HepG2 (cell line): ENCODE data around the gene SEMA4B. TPM values are rescaled to one million over a fixed set of nuclear protein-coding genes. Genes with fewer than 3 reads are reported as not detected.

Experiments used
- ARID4A ChIP-seq: sonication (generic); formaldehyde crosslinking; IDR thresholded peaks from 2 replicates; pipeline ENCODE4 v1.5.0; 2020; ENCODE audit warnings: mild to moderate bottlenecking, missing genetic modification reagents, borderline replicate concordance
- CCDC6 ChIP-seq: sonication (generic); formaldehyde crosslinking; IDR thresholded peaks from 2 replicates; pipeline ENCODE4 v1.8.1; 2022; ENCODE audit warnings: mild to moderate bottlenecking, missing genetic modification reagents, moderate library complexity
- CREB1 ChIP-seq, 2 experiments: fragments of 450-650 bp in 1 of 2; IDR thresholded peaks; 2 replicates each; pipeline ENCODE4 v1.6.1; 2016 to 2017; ENCODE audit warnings: control low read depth in 1 of 2, mild to moderate bottlenecking in 1 of 2, missing compliant biosample characterization in 1 of 2, missing genetic modification characterization in 1 of 2
- ESRRA ChIP-seq: sonication (generic); formaldehyde crosslinking; IDR thresholded peaks from 2 replicates; pipeline ENCODE4 v1.5.1; 2020; ENCODE audit warnings: mild to moderate bottlenecking, low read depth, missing genetic modification reagents
- FOXP4 ChIP-seq: sonication (generic); formaldehyde crosslinking; IDR thresholded peaks from 2 replicates; pipeline ENCODE4 v1.4.0; 2020; ENCODE audit warnings: missing genetic modification reagents
- HOMEZ ChIP-seq: IDR thresholded peaks from 2 replicates; pipeline ENCODE4 v1.6.1; 2016; ENCODE audit warnings: low read depth
- HOXA3 ChIP-seq: sonication (generic); formaldehyde crosslinking; IDR thresholded peaks from 2 replicates; pipeline ENCODE4 v1.5.0; 2020; ENCODE audit warnings: missing genetic modification reagents
- IRF1 ChIP-seq: sonication (generic); formaldehyde crosslinking; IDR thresholded peaks from 2 replicates; pipeline ENCODE4 v1.4.0; 2020; ENCODE audit warnings: low read depth, mild to moderate bottlenecking, missing genetic modification reagents
- KDM3A ChIP-seq: IDR thresholded peaks from 2 replicates; pipeline ENCODE4 v1.6.1; 2018; ENCODE audit warnings: low read depth, missing compliant biosample characterization
- MAZ ChIP-seq, 2 experiments: sonication (generic) in 1 of 2; formaldehyde crosslinking in 1 of 2; IDR thresholded peaks; 2 replicates each; pipeline versions ENCODE4 v1.5.0 to v1.6.1; 2012 to 2020; ENCODE audit warnings: low read depth in 2 of 2, mild to moderate bottlenecking in 2 of 2, borderline replicate concordance in 1 of 2, improper control_type of control experiment in 1 of 2, low read length in 1 of 2, missing genetic modification reagents in 1 of 2, moderate library complexity in 1 of 2
- NCOA1 ChIP-seq: sonication (generic); formaldehyde crosslinking; IDR thresholded peaks from 2 replicates; pipeline ENCODE4 v1.9.0; 2021; ENCODE audit warnings: missing genetic modification reagents
- SIN3A ChIP-seq: IDR thresholded peaks from 2 replicates; pipeline ENCODE4 v1.6.1; 2011; ENCODE audit warnings: low read depth, mild to moderate bottlenecking, control low read depth, low read length, borderline replicate concordance
- THAP8 ChIP-seq: sonication (generic); formaldehyde crosslinking; IDR thresholded peaks from 2 replicates; pipeline ENCODE4 v1.5.1; 2020; ENCODE audit warnings: missing genetic modification reagents, mild to moderate bottlenecking, borderline replicate concordance
- YY1 ChIP-seq: IDR thresholded peaks from 2 replicates; pipeline ENCODE4 v1.6.1; 2011; ENCODE audit warnings: low read length, low read depth, moderate library complexity, mild to moderate bottlenecking; ENCODE audit not compliant: insufficient read depth, insufficient replicate concordance
- ZBTB3 ChIP-seq: sonication (generic); formaldehyde crosslinking; IDR thresholded peaks from 2 replicates; pipeline ENCODE4 v1.4.0; 2020; ENCODE audit warnings: low read depth, mild to moderate bottlenecking, moderate library complexity, missing genetic modification reagents, borderline replicate concordance
- ZBTB7A ChIP-seq: sonication (generic); formaldehyde crosslinking; IDR thresholded peaks from 2 replicates; pipeline ENCODE4 v1.8.0; 2022; ENCODE audit warnings: mild to moderate bottlenecking, missing genetic modification reagents
- ZNF12 ChIP-seq: sonication (generic); formaldehyde crosslinking; IDR thresholded peaks from 2 replicates; pipeline ENCODE4 v1.5.0; 2020; ENCODE audit warnings: missing genetic modification reagents
- ZNF543 ChIP-seq: sonication (generic); formaldehyde crosslinking; IDR thresholded peaks from 2 replicates; pipeline ENCODE4 v1.4.0; 2020; ENCODE audit warnings: mild to moderate bottlenecking, missing genetic modification reagents
- polyA plus RNA-seq, 8 experiments: library from polyadenylated mRNA; depleted of rRNA in 3 of 8; stranded (reverse) in 7 of 8; unstranded in 1 of 8; fragments of >200 nt; fragmentation: Illumina TruSeq in 4 of 8; extraction: Trizol in 4 of 8; gene quantifications; 2 replicates each; pipeline versions ENCODE4 v1.2.1 to v1.2.3, GENCODE V29; 2011 to 2016; ENCODE audit warnings: low read depth in 4 of 8, missing spikeins in 1 of 8, mixed read lengths in 1 of 8; ENCODE audit not compliant: insufficient read depth in 1 of 8
- total RNA-seq, 5 experiments: library from RNA; depleted of rRNA; stranded (reverse); fragments of >200 nt; fragmentation: Illumina TruSeq; extraction: Trizol; gene quantifications; 2 replicates each; pipeline ENCODE4 v1.2.3, GENCODE V29; 2016; ENCODE audit warnings: low read depth in 1 of 5

Gene SEMA4B
- total and polyA plus RNA-seq, 2 of the 13 experiments (the other 11 are each of a cell fraction or from before 2014, with no cell fraction given): 2.1 to 17.0 TPM

- TF ChIP-seq ARID4A (CRISPR knock-in tag): peak; percentile 96
- peak; percentile 75; the same call in 1 of the 2 replicates for TF ChIP-seq SIN3A
- 0 out of 2 replicates have a peak, but pooled peaks have one; percentile 39 for TF ChIP-seq ESRRA
- TF ChIP-seq HOXA3 (CRISPR knock-in tag): peak; percentile 19
- TF ChIP-seq KDM3A (CRISPR knock-in tag): no peak
- TF ChIP-seq YY1: peak; percentile 37
- peak; percentile 82; the same call in 1 of the 2 replicates for TF ChIP-seq MAZ (IDR thresholded peaks at IDR 0.05; ENCODE audit: borderline replicate concordance, low read depth, low read length)
- TF ChIP-seq MAZ (CRISPR knock-in tag; IDR thresholded peaks at IDR 0.05; ENCODE audit: low read depth): peak; percentile 85
- peak; percentile 88; the same call in 1 of the 2 replicates for TF ChIP-seq CCDC6 (CRISPR knock-in tag)
- 0 out of 2 replicates have a peak, but pooled peaks have one; percentile 62 for TF ChIP-seq ZNF543 (CRISPR knock-in tag)
- TF ChIP-seq CREB1 (IDR thresholded peaks at IDR 0.05): no peak
- no peak for TF ChIP-seq CREB1 (CRISPR knock-in tag; IDR thresholded peaks at IDR 0.05)
- TF ChIP-seq ZBTB7A (CRISPR knock-in tag): peak; percentile 60; the same call in 1 of the 2 replicates
- no peak for TF ChIP-seq ZNF12
- TF ChIP-seq NCOA1 (CRISPR knock-in tag): 0 out of 2 replicates have a peak, but pooled peaks have one; percentile 66
- no peak; the same call in 1 of the 2 replicates for TF ChIP-seq THAP8
- TF ChIP-seq HOMEZ: no peak
- TF ChIP-seq IRF1: 0 out of 2 replicates have a peak, but pooled peaks have one; percentile 24
- 0 out of 2 replicates have a peak, but pooled peaks have one; percentile 27 for TF ChIP-seq FOXP4 (CRISPR knock-in tag)
- no peak for TF ChIP-seq ZBTB3 (CRISPR knock-in tag)
Measured at GRCh38 chr15:90233387-90234095, 32.4 kb downstream of the SEMA4B start, which contains the start of gene CIB1 (continued).
